ENCODE measurements around the gene RABGAP1L.

DNA sequence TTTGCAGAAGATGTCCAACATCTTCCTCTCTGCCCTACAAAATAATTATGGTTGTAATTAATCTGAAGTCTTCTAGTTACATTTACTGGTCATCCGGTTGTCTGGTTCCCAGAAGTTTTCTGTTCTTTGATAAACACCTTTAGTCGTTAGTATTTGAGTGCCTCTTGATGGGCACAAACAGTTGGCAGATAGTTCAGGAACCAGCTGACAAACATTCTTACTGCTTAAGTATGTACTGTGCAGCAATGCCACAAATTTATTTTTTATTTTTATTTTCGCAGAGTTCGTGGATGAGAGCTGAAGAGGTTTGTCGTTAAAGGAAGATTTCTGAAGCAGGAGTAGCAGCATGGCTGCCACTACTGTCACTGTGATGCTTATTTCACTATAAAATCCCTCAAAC is 84.7 kb downstream of the RABGAP1L start:
- TF ChIP-seq EZH2 (IDR thresholded peaks at IDR 0.05) (no peak), POLR2AphosphoS5 (IDR thresholded peaks at IDR 0.05; ENCODE audit: borderline replicate concordance, low read depth, low read length) (no peak)
